GM18519 (cell line): ENCODE measurements around the gene GALK2.
"Not testable (repeated sequence)": the region's sequence is repeated elsewhere in the genome, so short reads cannot be mapped to it uniquely, and the experiment has no call there.

Experiments used
- ATAC-seq: cut with Tn5 transposase; IDR thresholded peaks from one replicate; pipeline ENCODE4 v1.9.1; 2021; ENCODE audit warnings: mild to moderate bottlenecking, moderate library complexity; ENCODE audit not compliant: unreplicated experiment, low FRiP score

GALK2 gene

DNA sequence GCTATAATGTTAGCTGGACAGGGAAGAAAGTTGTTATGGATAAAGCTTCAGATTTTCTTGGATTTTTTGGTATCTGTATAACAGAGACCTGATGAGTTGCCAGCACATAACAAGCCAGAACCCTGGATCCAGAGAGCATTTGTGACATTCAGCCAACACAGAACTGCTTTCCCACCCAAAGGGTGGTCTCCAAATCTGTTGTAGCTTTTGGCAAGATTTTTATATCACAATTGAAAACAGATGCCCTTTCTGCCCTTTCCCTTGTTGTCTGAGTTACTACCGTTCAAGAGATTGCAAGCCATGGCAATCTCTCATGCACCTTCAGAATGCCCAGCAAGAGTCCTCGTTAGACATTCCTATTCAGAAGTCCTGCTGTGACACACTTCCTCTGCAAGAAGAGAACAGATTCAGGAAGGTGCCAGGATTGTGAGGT, 145.4 kb downstream of the GALK2 start:
- ATAC-seq = no peak

DNA sequence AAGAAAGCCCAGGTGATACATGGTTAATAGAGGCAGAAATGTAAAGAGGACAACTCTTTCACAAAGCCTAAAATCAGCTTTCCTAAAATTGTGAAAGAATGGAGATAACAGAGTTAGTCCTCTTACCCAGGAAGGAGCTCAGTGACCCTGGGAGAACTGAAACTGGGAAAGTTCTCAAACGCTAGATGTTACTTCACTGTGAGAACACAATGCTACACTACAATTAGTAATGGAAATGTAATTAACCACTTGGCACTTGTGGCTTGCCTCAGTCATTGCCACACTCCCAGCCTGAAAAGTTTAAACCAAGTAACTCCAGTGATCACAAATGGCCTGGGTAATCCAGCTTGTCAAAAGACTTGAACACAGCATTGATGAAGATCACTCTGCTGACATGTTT, 150.3 kb downstream of the GALK2 start:
- ATAC-seq = no peak

DNA sequence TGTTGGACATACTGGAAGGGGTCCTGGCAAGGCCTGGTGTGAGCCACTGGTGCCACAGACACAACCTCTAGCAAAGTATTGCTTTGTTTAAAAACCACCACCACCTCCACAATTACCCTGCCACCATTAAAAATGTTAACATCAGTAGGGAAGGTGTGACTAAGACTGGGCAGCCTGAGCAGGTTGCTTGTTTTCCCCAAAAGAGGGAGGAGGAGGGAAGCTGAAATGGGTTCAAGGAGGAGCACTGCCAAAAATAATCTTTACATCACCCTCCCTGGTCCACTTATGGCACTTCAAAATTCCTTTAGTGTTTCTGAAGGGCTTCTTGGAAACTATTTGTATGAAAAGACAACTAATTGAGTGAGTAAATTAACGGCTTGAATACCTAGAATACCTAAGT, 153.2 kb downstream of the GALK2 start:
- ATAC-seq = no peak

- ATAC-seq = no peak
Observed at GRCh38 chr15:49327927-49328326, 157.9 kb downstream of the GALK2 start.

- ATAC-seq = no peak
Observed at GRCh38 chr15:49328941-49329340, 158.9 kb downstream of the GALK2 start.

DNA sequence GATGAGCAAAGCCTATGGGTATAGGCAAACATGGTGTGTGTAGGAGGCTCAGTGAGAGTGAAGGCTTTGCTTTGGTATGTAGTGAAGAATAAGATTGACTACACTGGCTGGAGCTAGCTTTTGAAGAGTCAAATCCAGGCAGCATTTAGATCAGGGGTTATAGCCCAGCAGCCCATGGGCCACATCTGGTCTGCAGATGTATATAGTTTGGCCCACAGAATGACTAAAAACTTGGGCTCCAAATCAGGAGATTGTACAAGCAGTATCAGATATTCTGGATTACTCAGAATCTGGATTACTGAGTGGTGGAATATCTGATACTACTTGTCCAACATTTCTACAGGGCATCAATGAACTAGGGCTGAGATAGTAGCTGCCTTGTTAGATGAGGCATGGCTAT, 160.1 kb downstream of the GALK2 start:
- ATAC-seq = no peak

GRCh38 chr15:49331442-49331841, 161.4 kb downstream of the GALK2 start:
- no peak for ATAC-seq

GRCh38 chr15:49331951-49332350, 161.9 kb downstream of the GALK2 start:
- ATAC-seq = no peak

DNA sequence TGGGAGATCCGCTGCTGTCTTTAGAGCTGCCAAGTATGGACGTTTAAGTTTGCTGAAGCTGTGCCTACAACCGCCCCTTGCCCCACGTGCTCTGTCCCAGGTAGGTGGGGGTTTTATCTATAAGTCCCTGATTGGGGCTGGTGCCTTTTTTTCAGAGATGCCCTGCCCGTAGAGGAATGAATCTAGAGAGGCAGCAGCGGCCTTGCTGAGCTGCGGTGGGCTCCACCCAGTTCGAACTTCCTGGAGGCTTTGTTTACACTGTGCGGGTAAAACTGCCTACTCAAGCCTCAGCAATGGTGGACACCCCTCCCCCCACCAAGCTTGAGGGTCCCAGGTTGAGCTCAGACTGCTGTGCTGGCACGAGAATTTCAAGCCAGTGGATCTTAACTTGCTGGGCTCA, 169.6 kb downstream of the GALK2 start:
- no peak for ATAC-seq

GRCh38 chr15:49343546-49343945, 173.5 kb downstream of the GALK2 start:
- no peak for ATAC-seq

DNA sequence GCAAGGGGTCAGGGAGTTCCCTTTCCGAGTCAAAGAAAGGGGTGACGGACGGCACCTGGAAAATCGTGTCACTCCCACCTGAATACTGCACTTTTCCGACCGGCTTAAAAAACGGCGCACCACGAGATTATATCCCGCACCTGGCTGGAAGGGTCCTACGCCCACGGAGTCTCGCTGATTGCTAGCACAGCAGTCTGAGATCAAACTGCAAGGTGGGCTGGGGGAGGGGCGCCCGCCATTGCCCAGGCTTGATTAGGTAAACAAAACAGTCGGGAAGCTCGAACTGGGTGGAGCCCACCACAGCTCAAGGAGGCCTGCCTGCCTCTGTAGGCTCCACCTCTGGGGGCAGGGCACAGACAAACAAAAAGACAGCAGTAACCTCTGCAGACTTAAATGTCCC, 184.4 kb downstream of the GALK2 start:
- ATAC-seq = not testable (repeated sequence)

GRCh38 chr15:49361370-49361769, 191.3 kb downstream of the GALK2 start:
- ATAC-seq = no peak

DNA sequence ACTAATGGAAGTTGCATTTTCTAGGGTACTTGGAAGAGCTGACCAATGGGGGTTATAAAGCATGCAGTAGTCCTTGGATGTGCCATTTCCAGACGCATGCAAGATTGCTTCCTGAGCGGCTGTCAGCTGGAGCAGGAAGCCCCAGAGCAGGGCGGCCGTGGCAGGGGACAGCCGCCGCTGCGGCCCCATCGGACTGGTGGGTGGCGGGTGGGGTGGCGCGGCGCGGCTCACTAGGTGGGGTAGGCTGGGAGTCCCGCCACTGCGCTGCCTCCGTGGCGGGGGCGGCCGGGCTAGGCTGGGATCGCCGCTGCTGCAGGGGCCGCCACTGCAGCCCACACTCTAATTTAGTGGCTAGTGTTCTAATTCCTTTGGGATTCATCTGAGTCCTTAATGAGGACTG, 196.4 kb downstream of the GALK2 start:
- no peak for ATAC-seq

DNA sequence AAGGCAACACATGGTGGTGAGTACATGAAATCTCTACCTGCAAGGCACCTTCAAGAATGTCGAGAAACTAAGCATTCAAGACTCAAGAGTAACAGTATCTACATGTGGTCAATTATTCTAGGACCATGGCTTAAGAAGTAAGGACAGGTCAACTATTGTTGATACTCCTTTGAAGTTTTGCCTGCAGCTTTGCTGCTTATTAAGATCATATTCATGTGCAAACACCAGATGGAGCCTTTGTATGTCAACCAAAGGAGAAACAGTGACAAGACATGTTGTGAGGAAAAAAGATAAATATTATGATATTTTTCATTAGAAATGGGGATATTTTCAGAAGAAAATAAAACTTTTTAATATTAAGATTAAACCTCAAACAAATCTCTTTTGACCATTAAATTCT, 200.7 kb downstream of the GALK2 start:
- ATAC-seq = no peak

DNA sequence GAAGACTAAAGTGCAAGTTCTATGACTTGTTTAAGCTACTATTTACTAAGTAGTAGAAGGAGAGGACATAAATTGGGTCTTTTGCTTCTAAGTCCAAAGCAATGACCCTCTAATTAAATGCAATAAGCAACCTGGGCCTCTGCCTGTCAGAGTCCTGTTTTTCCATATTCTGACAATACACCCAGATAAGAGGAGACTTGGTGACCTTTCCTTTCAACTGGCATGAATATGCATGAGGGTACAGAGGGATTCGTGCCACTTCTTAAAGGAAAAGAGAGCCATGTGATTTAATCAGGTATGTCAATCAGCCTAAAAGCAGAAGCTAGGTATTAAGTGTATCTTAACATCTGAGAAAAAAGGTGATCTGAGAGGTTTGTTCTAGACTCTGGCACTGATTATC, 202.3 kb downstream of the GALK2 start:
- no peak for ATAC-seq

DNA sequence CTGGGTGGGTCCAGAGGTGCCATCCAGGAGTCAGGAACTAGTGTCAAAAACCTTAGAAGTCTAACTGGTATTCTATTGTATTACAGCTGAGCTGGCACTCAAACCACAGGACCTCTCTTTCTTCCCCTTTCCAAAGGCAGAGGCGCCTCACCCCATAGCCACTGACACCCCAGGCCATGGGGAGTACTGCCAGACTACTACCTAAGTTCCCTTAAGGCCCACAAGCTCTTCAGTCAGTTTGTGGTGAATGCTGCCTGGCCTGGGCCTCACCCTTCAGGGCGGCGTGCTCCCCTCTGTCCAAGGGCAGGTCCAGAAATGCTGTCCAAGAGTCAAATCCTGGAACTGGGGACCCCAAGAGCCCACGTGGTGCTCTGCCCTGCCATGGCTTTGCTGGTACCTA, 209.9 kb downstream of the GALK2 start:
- no peak for ATAC-seq

DNA sequence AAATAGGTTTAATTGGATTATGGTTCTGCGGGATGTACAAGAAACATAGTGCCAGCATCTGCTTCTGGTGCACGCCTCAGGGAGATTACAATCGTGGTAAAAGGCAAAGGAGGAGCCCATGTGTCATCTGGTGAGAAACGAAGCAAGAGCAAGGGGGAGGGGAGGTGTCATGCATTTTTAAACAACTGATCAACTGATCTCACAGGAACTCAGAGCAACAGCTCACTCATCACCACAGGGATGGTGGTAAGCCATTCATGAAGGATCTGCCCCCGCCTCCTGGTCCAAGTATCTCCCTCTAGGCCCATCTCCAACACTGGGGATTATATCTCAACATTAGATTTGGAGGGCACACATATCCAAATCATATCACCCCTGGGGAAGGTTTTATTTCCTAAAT, 210.9 kb downstream of the GALK2 start:
- ATAC-seq = no peak
